PC-3 (cell line): Measurements from ENCODE around the gene MYLK3. TPM values are rescaled to one million over a fixed set of nuclear protein-coding genes. Genes with fewer than 3 reads are reported as not detected.

Experiments used
- ATAC-seq: fragments of 200-7000 bp; cut with Tn5 transposase; 2 replicates; pipeline ENCODE4 v1.9.1; 2020; ENCODE audit warnings: mild to moderate bottlenecking, moderate library complexity
- BruUV-seq: library from RNA; stranded (reverse); fragments of 400-500 nt; replicated peaks from 2 replicates; lab custom pipeline; 2021; lab: Mats Ljungman, UMichigan
- CTCF ChIA-PET: fragments of 300-600 bp; sonication (Branson Sonifier 250); formaldehyde crosslinking; loops from one replicate; lab custom pipeline; 2022; ENCODE audit warnings: antibody characterized with exemption; lab: Charles Lee
- POLR2A ChIA-PET: fragments of 300-600 bp; sonication (Branson Sonifier 250); formaldehyde crosslinking; loops from one replicate; lab custom pipeline; 2022; ENCODE audit warnings: antibody characterized with exemption; ENCODE audit not compliant: unreplicated experiment; lab: Charles Lee
- DNase-seq: peaks from one replicate; pipeline ENCODE4 v3.0.0-alpha.2; 2015
- H2AFZ ChIP-seq: fragments of 300-600 bp; sonication (generic); 2 replicates; pipeline ENCODE4 v1.6.0; 2016; ENCODE audit warnings: antibody characterized with exemption, low read length
- H3F3A ChIP-seq: fragments of 300-600 bp; sonication (generic); one replicate; pipeline ENCODE4 v1.6.0; 2017; ENCODE audit warnings: antibody characterized with exemption, low read length, control low read depth, mild to moderate bottlenecking; ENCODE audit not compliant: unreplicated experiment
- H3K27ac ChIP-seq: fragments of 300-600 bp; sonication (generic); 2 replicates; pipeline ENCODE4 v1.5.1; 2016; ENCODE audit warnings: mild to moderate bottlenecking, low read length
- H3K27me3 ChIP-seq: fragments of 300-600 bp; sonication (generic); 2 replicates; pipeline ENCODE4 v1.6.1; 2016; ENCODE audit warnings: low read length, mixed read lengths
- H3K36me3 ChIP-seq: fragments of 300-600 bp; sonication (generic); 2 replicates; pipeline ENCODE4 v1.6.1; 2016; ENCODE audit warnings: low read depth, mixed run types, low read length, mixed read lengths
- H3K4me1 ChIP-seq: fragments of 300-600 bp; sonication (generic); 2 replicates; pipeline ENCODE4 v1.5.1; 2016; ENCODE audit warnings: low read length; ENCODE audit not compliant: insufficient read depth
- H3K4me2 ChIP-seq: fragments of 300-600 bp; sonication (generic); 2 replicates; pipeline ENCODE4 v1.6.0; 2016; ENCODE audit warnings: low read length
- H3K4me3 ChIP-seq: fragments of 300-600 bp; sonication (generic); 2 replicates; pipeline ENCODE4 v1.5.1; 2016; ENCODE audit warnings: mild to moderate bottlenecking, low read length, mixed read lengths
- H3K79me2 ChIP-seq: fragments of 300-600 bp; sonication (generic); 2 replicates; pipeline ENCODE4 v1.6.1; 2017; ENCODE audit warnings: low read length, mixed read lengths
- H3K9ac ChIP-seq: fragments of 300-600 bp; sonication (generic); 2 replicates; pipeline ENCODE4 v1.6.0; 2016; ENCODE audit warnings: mild to moderate bottlenecking, low read length
- H3K9me2 ChIP-seq: fragments of 300-600 bp; sonication (generic); replicated peaks from 2 replicates; pipeline ENCODE4 v1.6.1; 2016; ENCODE audit warnings: mixed run types, low read length, mixed read lengths
- H3K9me3 ChIP-seq: fragments of 300-600 bp; sonication (generic); 2 replicates; pipeline ENCODE4 v1.6.1; 2016; ENCODE audit warnings: low read length, mixed read lengths
- H4K20me1 ChIP-seq: fragments of 300-600 bp; sonication (generic); 2 replicates; pipeline ENCODE4 v1.6.1; 2016; ENCODE audit warnings: low read length, mixed read lengths
- EZH2 ChIP-seq: fragments of 300-600 bp; sonication (generic); IDR thresholded peaks from one replicate; pipeline ENCODE4 v1.6.1; 2017; ENCODE audit warnings: antibody characterized with exemption, mild to moderate bottlenecking, low read length; ENCODE audit not compliant: unreplicated experiment
- EZH2phosphoT487 ChIP-seq: fragments of 300-600 bp; sonication (generic); IDR thresholded peaks from 2 replicates; pipeline ENCODE4 v1.6.1; 2018; ENCODE audit warnings: mild to moderate bottlenecking, antibody characterized with exemption, low read length, borderline replicate concordance
- intact Hi-C: fragments of 100-400 bp; cut with micrococcal nuclease; formaldehyde crosslinking; loops from 2 replicates; pipeline ENCODE4 v1.9.0; 2023
- total RNA-seq: library from RNA; depleted of rRNA; stranded (reverse); fragments of >200 nt; gene quantifications from 2 replicates; pipeline ENCODE4 v1.2.3, GENCODE V29; 2014
- TF ChIP-seq, protein P1 (sequence below): fragments of 300-600 bp; sonication (generic); conservative IDR thresholded peaks from 2 replicates; pipeline ENCODE4 v1.5.1; 2017; ENCODE audit warnings: antibody characterized with exemption, low read depth, mild to moderate bottlenecking, low read length

MYLK3 gene
- total RNA-seq, 1 experiment from 2014 or later, result under 0.01 TPM

DNA sequence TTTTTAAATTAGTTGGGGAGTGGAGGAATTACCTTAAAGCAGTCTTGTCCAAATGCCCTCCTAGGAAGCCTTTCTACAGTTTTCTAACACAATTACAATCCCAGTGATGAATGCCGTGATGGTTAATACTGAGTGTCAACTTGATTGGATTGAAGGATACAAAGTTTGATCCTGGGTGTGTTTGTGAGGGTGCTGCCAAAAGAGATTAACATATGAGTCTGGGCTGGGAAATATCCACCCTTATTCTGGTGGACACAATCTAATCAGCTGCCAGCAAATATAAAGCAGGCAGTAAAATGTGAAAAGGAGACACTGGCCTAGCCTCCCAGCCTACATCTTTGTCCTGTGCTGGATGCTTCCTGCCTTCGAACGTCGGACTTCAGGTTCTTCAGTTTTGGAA lies 46.5 kb downstream of the MYLK3 start:
- Histone ChIP-seq H4K20me1 (no peaks in the 10 kb centered on the region), H3K9ac (no peak overlapping the region), H3K4me3 (no peak overlapping the region), H3K79me2 (no peaks in the 10 kb centered on the region), H3K9me3 (no peaks in the 10 kb centered on the region), H3F3A (no peaks in the 10 kb centered on the region), H3K27me3 (no peaks in the 10 kb centered on the region), H3K9me2 (no peaks in the 10 kb centered on the region), H2AFZ (no peak overlapping the region), H3K4me2 (no peak overlapping the region), H3K27ac (no peak overlapping the region), H3K4me1 (no peaks in the 10 kb centered on the region), H3K36me3 (peaks cover 16% of the 10 kb centered on the region)
- DNase-seq, result no peak
- ChIA-PET POLR2A (no interaction called here), CTCF (no interaction called here)
- TF ChIP-seq EZH2 (no peak), EZH2phosphoT487 (no peak)
- TF ChIP-seq, protein P1, sequence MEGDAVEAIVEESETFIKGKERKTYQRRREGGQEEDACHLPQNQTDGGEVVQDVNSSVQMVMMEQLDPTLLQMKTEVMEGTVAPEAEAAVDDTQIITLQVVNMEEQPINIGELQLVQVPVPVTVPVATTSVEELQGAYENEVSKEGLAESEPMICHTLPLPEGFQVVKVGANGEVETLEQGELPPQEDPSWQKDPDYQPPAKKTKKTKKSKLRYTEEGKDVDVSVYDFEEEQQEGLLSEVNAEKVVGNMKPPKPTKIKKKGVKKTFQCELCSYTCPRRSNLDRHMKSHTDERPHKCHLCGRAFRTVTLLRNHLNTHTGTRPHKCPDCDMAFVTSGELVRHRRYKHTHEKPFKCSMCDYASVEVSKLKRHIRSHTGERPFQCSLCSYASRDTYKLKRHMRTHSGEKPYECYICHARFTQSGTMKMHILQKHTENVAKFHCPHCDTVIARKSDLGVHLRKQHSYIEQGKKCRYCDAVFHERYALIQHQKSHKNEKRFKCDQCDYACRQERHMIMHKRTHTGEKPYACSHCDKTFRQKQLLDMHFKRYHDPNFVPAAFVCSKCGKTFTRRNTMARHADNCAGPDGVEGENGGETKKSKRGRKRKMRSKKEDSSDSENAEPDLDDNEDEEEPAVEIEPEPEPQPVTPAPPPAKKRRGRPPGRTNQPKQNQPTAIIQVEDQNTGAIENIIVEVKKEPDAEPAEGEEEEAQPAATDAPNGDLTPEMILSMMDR, result no peak
- intact Hi-C loops, result no loop called here
- no peak for ATAC-seq
- BruUV-seq, result no TSS peak

DNA sequence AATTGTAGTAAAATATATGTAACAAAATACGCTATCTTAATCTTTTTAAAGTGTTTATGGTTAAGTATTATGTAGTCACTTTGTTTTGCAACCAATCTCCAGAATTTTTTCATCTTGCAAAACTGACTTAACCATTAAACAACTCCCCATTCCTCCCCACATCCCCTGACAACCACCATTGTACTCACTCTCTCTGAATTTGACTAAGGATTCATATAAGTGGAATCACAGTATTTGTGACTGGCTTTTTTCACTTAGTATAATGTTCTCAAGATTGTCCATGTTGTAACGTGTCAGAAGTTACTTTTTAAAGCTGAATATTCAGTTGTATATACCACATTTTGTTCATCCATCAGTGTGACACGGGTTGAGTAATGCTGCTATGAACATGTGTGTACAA lies 48.1 kb downstream of the MYLK3 start:
- TF ChIP-seq EZH2phosphoT487, result no peak
- Histone ChIP-seq H3K27me3 (no peaks in the 10 kb centered on the region), H2AFZ (no peak overlapping the region), H3K79me2 (no peaks in the 10 kb centered on the region), H3K36me3 (peaks cover 26% of the 10 kb centered on the region), H3K4me1 (no peaks in the 10 kb centered on the region), H3K9ac (no peak overlapping the region), H3K4me3 (no peak overlapping the region), H3K27ac (no peak overlapping the region), H4K20me1 (no peaks in the 10 kb centered on the region), H3K9me2 (no peaks in the 10 kb centered on the region), H3K4me2 (no peak overlapping the region), H3K9me3 (no peaks in the 10 kb centered on the region), H3F3A (no peaks in the 10 kb centered on the region)
- DNase-seq, result no peak
- ChIA-PET POLR2A (no interaction called here), CTCF (no interaction called here)
- intact Hi-C loops, result no loop called here
- ATAC-seq, result no peak
- no TSS peak for BruUV-seq

DNA sequence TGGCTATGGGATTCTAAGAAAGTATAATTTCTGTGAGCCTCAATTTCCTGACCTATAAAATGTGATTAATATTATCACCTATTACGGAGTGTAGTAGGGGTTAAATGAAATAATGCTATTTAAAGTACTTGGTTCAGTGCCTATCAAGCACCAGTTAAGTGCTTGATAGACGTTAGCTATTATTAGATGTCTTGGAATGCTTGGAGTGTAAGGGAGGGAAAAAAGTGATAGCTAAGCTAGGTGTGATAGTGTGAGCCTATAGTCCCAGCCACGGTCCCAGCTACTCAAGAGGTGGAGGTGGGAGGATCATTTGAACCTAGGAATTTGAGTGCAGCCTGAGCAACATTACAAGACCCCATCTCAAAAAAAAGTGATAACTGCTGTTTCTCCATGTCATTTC lies 51.2 kb downstream of the MYLK3 start:
- Histone ChIP-seq H3K27me3 (no peaks in the 10 kb centered on the region), H3K4me3 (no peak overlapping the region), H3K79me2 (peaks cover 4% of the 10 kb centered on the region), H3K27ac (no peak overlapping the region), H3F3A (no peaks in the 10 kb centered on the region), H2AFZ (no peak overlapping the region), H4K20me1 (peaks cover 3% of the 10 kb centered on the region; the same call in 1 of the 2 replicates), H3K9me2 (no peaks in the 10 kb centered on the region), H3K4me1 (peaks cover 2% of the 10 kb centered on the region; the same call in 1 of the 2 replicates), H3K36me3 (peaks cover 42% of the 10 kb centered on the region), H3K9me3 (no peaks in the 10 kb centered on the region), H3K9ac (no peak overlapping the region), H3K4me2 (no peak overlapping the region)
- ChIA-PET CTCF (no interaction called here), POLR2A (no interaction called here)
- DNase-seq (no peak), ATAC-seq (no peak)
- no peak for TF ChIP-seq EZH2phosphoT487
- TF ChIP-seq, protein P1, result no peak
- no peak for TF ChIP-seq EZH2
- BruUV-seq, result no TSS peak
- intact Hi-C loops, result no loop called here
